Activated CD8-positive, alpha-beta T cell treated with anti-CD3 and anti-CD28 coated beads for 36 hours (primary cell): ENCODE measurements around the gene ARL2BP. TPM values are rescaled to one million over a fixed set of nuclear protein-coding genes. Genes with fewer than 3 reads are reported as not detected.

Experiments used
- ATAC-seq: fragments of 200-7000 bp; cut with Tn5 transposase; one replicate; pipeline ENCODE4 v1.10.0; 2021; ENCODE audit warnings: mild to moderate bottlenecking, moderate library complexity
- CTCF ChIA-PET: fragments of 350-600 bp; sonication (Branson Sonifier 250); formaldehyde crosslinking; loops from one replicate; lab custom pipeline; 2021; ENCODE audit warnings: antibody characterized with exemption; lab: Charles Lee
- POLR2A ChIA-PET: fragments of 350-600 bp; sonication (Branson Sonifier 250); formaldehyde crosslinking; loops from one replicate; lab custom pipeline; 2021; ENCODE audit warnings: antibody characterized with exemption; lab: Charles Lee
- DNase-seq: peaks from one replicate; pipeline ENCODE4 v3.0.0-alpha.2; 2020
- H3K27ac Mint-ChIP-seq: one replicate; pipeline ENCODE4 v1.8.0; 2021; ENCODE audit warnings: mild to moderate bottlenecking, mixed read lengths
- H3K27me3 Mint-ChIP-seq: one replicate; pipeline ENCODE4 v1.8.0; 2021; ENCODE audit warnings: mixed read lengths
- H3K36me3 Mint-ChIP-seq: one replicate; pipeline ENCODE4 v1.8.0; 2021; ENCODE audit warnings: low read depth, mixed read lengths
- H3K4me1 Mint-ChIP-seq: one replicate; pipeline ENCODE4 v1.8.0; 2021; ENCODE audit warnings: low read depth, mixed read lengths
- H3K4me3 Mint-ChIP-seq: one replicate; pipeline ENCODE4 v1.8.0; 2021; ENCODE audit warnings: mild to moderate bottlenecking, moderate library complexity, mixed read lengths
- H3K9me3 Mint-ChIP-seq: one replicate; pipeline ENCODE4 v1.8.0; 2021; ENCODE audit warnings: mixed read lengths
- intact Hi-C: fragments of 100-400 bp; cut with micrococcal nuclease; formaldehyde crosslinking; loops from one replicate; pipeline ENCODE4 v1.10.0; 2022
- total RNA-seq, 2 experiments: library from RNA; stranded (reverse); gene quantifications; one replicate each; pipeline ENCODE4 v1.2.3, GENCODE V29; 2021
- TF ChIP-seq, protein P1 (sequence below): fragments of 200-600 bp; IDR thresholded peaks from one replicate; pipeline ENCODE4 v1.8.0; 2022; ENCODE audit warnings: antibody characterized with exemption, mild to moderate bottlenecking

Gene ARL2BP
- total RNA-seq, 2 experiments from 2014 or later = 9.4 to 11.0 TPM

- Mint-ChIP-seq H3K9me3 (no peaks in the 10 kb centered on the region), H3K36me3 (no peaks in the 10 kb centered on the region), H3K4me1 (peaks cover 20% of the 10 kb centered on the region), H3K4me3 (no peak overlapping the region), H3K27ac (no peak overlapping the region), H3K27me3 (peaks cover 4% of the 10 kb centered on the region)
- CTCF ChIA-PET = interaction anchor here (1.2 kb wide), 1 partner anchor 22 kb away, joined by 3 read pairs; no protein-coding TSS in a partner anchor
- DNase-seq (no peak), ATAC-seq (no peak)
- intact Hi-C loops = no loop called here
- POLR2A ChIA-PET = interaction anchor here (1.0 kb wide), 1 partner anchor 183 kb away, joined by 3 read pairs; no protein-coding TSS in a partner anchor
- TF ChIP-seq, protein P1, sequence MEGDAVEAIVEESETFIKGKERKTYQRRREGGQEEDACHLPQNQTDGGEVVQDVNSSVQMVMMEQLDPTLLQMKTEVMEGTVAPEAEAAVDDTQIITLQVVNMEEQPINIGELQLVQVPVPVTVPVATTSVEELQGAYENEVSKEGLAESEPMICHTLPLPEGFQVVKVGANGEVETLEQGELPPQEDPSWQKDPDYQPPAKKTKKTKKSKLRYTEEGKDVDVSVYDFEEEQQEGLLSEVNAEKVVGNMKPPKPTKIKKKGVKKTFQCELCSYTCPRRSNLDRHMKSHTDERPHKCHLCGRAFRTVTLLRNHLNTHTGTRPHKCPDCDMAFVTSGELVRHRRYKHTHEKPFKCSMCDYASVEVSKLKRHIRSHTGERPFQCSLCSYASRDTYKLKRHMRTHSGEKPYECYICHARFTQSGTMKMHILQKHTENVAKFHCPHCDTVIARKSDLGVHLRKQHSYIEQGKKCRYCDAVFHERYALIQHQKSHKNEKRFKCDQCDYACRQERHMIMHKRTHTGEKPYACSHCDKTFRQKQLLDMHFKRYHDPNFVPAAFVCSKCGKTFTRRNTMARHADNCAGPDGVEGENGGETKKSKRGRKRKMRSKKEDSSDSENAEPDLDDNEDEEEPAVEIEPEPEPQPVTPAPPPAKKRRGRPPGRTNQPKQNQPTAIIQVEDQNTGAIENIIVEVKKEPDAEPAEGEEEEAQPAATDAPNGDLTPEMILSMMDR = no peak
Measured at GRCh38 chr16:57278494-57278893, 33.4 kb downstream of the ARL2BP start.

- Mint-ChIP-seq H3K27me3 (peaks cover 9% of the 10 kb centered on the region), H3K36me3 (no peaks in the 10 kb centered on the region), H3K4me1 (peaks cover 26% of the 10 kb centered on the region), H3K27ac (no peak overlapping the region), H3K9me3 (no peaks in the 10 kb centered on the region), H3K4me3 (no peak overlapping the region)
- ATAC-seq (no peak), DNase-seq (no peak)
- ChIA-PET POLR2A (interaction anchor here (1.7 kb wide), 1 partner anchor 167 kb away, joined by 6 read pairs; the partner anchor contains the start of genes CIAPIN1 and COQ9), CTCF (interaction anchor here (0.8 to 1.3 kb wide), 3 partner anchors 17 to 30 kb away, joined by 3 to 4 read pairs (median 3); no protein-coding TSS in a partner anchor)
- intact Hi-C loops = no loop called here
- TF ChIP-seq, protein P1 = no peak
Measured at GRCh38 chr16:57279780-57280638, 35.0 kb downstream of the ARL2BP start.

DNA sequence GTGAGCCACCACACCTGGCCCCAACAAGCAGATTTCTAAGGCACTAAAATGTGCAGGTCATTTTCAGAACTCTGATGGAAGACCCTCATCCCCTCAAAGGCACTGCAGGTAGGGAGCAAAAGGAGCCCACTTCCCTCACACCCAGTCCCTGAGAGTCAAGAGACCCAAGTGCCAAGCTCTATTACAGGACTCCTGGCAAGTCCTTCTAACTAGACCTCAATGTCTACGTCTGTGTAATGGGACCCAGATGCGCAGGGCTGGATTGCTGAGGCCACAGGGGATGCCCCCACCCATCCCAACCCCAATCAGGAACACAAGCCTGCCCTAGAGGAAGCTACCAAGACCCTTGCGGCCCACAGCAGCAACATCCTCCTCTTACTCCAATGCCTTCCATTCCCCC is 36.7 kb downstream of the ARL2BP start:
- DNase-seq (no peak), ATAC-seq (no peak)
- Mint-ChIP-seq H3K36me3 (no peaks in the 10 kb centered on the region), H3K4me1 (peaks cover 22% of the 10 kb centered on the region), H3K27me3 (peaks cover 12% of the 10 kb centered on the region), H3K9me3 (no peaks in the 10 kb centered on the region), H3K4me3 (no peak overlapping the region), H3K27ac (no peak overlapping the region)
- CTCF ChIA-PET = interaction anchor here (0.8 kb wide), 1 partner anchor 136 kb away, joined by 3 read pairs; no protein-coding TSS in a partner anchor
- TF ChIP-seq, protein P1 = no peak
- intact Hi-C loops = no loop called here
- POLR2A ChIA-PET = interaction anchor here (1.2 kb wide), 1 partner anchor 15 kb away, joined by 3 read pairs; no protein-coding TSS in a partner anchor

GRCh38 chr16:57282510-57283213 is 37.6 kb downstream of the ARL2BP start:
- intact Hi-C loops = no loop called here
- ChIA-PET POLR2A (interaction anchor here (1.2 kb wide), 1 partner anchor 15 kb away, joined by 3 read pairs; no protein-coding TSS in a partner anchor), CTCF (no interaction called here)
- Mint-ChIP-seq H3K27me3 (peaks cover 12% of the 10 kb centered on the region), H3K4me3 (no peak overlapping the region), H3K4me1 (peaks cover 18% of the 10 kb centered on the region), H3K36me3 (no peaks in the 10 kb centered on the region), H3K9me3 (no peaks in the 10 kb centered on the region), H3K27ac (no peak overlapping the region)
- no peak for ATAC-seq
- no peak for DNase-seq
- TF ChIP-seq, protein P1 = no peak
